GM19395 (cell line): Measurements from ENCODE around the gene ZNRF3.
"Not testable (repeated sequence)": the region's sequence is repeated elsewhere in the genome, so short reads cannot be mapped to it uniquely, and the experiment has no call there.

Experiments
- ATAC-seq: cut with Tn5 transposase; IDR thresholded peaks from one replicate; pipeline ENCODE4 v1.9.1; 2021; ENCODE audit warnings: mild to moderate bottlenecking, moderate library complexity; ENCODE audit not compliant: unreplicated experiment

The ZNRF3 gene

DNA sequence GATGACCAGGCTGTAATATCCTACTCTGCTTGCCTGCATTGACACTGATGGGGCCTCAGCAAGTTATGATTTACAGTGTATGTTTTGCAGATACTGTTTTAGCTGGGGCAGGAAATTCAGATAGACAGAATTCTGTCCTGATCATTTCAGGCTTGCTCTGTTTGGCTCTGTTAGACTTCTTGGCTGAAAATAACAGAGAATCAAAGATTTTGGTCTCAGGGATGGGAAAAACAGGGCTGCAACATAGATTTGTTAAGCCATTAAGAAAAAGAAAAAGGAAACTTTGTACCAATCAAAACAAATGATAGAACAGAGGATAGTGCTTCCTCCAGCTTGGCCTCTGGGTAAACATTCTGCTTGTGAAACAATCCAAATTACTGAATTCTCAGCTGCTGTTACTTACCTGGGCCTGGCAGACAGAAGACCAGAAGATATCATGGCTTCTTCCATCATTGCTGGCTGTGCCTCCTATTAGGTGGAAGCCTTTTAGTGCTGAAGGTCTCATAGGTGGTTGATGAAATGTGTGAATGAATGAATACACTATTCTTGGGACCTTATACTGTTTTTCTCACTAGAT, 22.0 kb downstream of the ZNRF3 start:
- ATAC-seq = no peak

DNA sequence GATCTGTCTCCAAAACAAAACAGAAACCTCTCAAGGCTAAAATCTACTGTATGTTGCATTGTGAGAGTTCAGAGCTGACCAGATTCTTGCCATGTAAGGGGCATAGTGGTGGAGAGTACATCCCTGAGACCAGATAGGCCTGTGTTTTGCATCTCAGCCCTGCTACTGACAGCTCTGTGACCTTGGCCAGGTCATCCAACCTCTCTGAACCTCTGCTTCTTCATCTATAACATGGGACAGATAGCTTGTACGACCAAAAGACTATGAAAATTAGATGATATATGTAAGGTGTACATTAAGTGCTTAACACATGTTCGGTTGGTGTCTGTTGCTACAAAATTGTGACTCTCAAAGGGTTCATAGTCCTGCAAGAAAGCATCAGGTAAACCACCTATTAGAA, 22.9 kb downstream of the ZNRF3 start:
- ATAC-seq = no peak

DNA sequence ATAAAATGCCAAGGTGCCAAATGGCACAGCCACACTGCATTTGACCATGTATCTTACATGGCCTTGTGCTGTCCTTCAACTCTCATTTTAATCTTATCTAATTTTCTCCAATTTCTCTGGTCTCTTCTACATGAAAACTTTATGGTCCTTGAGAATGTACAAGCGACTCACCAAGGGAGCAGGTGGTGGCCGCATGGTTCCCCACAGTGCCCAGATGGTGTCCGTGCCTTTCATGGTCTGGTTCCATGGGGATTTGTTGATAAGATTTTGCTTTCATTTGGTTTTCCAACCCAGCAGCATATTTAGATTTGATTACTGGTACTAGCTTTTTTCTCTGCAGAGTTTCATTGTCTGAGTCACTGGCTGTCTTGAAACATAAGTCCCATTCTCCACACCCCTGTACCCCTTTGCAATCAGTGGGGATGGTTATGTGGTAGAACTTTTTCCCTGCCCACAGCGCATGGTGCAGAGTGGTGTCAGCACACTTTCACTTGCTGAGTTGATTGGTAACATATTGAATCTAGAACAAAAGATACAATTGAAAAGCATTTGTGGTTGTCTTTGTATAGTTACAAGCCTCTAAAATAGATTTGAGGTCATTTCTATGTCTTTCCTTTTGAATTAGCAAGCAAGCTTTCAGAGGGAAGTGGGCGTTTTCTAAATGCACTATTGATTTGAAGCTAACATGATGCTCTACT, 24.1 kb downstream of the ZNRF3 start:
- ATAC-seq = peak; percentile 61

DNA sequence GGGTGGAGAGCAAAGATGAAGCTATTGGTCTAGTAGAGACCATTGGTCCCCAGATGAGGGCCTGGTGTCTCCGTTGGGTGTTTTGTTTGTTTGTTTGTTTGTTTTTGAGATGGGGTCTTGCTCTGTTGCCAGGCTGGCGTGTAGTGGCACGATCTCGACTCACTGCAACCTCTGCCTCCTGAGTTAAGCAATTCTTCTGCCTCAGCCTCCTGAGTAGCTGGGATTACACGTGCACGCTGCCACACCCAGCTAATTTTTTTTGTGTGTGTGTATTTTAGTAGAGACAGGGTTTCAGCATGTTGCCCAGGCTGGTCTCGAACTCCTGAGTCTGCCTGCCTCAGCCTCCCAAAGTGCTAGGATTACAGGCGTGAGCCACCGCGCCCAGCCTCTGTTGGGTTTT, 25.4 kb downstream of the ZNRF3 start:
- ATAC-seq = not testable (repeated sequence)

DNA sequence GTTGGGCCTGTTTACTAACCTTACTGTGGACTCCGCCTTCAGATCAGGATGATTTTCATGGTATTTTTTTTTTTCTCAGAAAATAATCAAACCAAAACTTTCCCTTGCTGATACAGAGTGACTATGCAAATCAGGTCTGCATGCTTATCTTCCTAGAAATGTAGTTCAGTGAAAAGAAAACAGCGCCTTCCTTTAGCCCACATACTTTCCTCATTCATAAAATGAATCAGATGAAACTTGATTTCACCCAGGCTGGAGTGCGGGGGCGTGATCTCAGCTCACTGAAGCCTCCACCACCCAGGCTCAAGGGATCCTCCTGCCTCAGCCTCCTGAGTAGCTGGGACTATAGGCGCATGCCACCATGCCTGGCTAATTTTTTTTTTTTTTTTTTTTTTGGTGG, 26.0 kb downstream of the ZNRF3 start:
- no peak for ATAC-seq

DNA sequence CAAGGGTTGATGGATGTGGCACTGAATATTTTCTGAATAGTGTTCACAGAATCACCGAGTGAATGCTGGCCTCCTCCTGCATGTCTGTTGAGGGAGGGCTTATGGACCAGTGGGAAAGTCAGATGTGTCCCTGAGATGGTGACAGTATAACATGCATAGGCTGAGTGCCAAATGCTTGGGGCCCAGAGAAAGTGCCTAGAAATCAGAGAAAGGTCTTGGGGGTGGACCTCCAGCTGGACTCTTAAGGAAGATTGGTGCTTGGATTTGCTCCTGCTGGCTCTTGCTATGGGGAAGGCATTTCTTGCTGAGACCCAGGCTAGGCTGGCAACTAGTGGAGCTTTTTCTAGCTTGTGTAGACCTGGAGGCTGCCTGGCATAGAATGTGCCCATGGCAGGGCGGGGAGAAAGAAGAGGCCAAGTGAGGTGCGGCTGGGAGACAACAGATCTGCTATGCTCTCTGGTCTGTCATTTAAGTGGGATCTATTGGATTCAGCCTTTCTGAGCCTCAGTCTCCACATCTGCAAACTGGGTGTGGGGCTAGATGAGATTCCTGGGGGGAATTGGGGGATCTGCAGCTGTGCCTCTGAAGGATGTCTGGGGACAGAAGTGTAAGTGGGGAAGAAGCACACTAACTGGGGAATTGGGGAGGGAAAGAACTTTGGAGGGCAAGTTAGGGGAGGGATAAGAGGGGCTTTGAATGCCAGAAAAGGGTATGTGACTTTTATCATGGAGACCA, 27.4 kb downstream of the ZNRF3 start:
- ATAC-seq = no peak

DNA sequence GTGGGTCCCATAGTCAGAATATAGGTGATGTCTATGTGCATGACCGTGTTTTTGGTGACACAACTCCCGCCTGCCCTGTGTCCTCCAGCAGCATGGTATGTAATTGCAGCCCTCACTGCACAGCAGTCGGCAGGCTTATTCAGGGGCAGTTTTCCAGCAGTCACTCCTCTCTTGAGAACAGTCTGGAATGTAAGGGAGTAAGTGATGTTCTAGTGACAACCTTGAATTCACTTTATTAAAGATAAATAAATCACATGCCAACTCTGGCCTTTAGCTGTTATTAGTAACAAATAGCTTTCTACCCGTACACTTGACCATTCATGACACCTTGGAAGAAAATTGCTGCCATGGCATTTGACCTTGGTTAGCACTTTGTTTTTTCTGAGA, 27.9 kb downstream of the ZNRF3 start:
- ATAC-seq = no peak

DNA sequence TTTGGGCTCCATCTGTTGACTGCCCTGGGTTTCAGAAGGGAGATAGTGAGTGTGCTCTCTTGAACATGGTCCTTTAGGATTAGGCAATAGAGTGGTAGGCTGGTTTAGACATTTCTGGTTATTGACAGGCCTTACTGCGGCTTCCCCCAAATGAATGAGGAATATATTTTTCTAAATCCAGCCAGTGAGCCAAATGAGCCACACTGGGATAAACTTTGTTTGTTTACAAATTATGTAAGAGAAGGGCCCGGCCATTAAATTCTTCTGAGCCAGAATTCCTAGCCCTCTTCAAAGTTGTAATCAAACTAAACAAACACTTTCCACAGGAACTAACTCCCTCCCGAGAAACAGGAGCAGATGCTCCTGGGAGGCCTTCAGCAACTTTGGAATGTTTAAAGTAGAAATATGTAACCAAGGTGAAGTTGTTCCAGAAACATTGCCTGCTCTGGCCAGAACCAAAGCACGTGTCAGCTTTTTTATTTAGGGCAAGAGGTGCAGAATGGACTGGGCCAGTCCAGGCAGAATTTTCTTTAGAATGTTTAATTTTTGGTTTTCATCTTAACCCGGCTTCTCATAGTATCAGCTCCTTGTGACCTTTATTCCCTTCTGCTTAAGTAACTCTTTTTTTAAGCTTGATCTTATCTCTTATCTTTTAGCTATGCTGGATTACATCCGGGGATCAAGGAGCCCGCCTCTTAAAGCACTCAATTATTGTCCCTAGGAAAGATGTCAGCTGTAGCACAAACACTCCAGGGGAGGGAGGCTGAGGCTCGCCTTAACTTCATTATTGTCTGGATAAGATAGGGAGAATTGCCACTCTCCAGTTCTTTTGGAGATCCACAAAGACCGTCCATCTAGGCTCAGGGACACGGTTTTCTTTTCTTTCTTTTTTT, 28.7 kb downstream of the ZNRF3 start:
- no peak for ATAC-seq

DNA sequence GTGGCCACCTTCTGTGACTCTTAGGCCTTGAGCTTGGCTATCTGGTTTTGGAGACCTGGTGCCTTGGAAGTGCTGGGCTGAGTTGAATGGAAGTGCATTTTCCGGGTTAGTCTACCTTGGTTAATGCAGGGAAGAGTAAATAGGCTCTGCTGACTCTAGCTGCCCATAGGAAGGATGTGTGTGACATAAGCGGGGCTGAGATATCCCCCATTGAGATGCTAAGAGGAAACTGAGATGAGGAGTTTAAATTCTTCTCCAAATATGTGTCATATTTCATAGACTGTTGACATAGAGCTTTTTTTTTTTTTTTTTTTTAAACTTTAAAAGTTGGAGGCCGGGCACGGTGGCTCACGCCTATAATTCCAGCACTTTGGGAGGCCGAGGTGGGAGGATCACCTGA, 30.8 kb downstream of the ZNRF3 start:
- no peak for ATAC-seq

DNA sequence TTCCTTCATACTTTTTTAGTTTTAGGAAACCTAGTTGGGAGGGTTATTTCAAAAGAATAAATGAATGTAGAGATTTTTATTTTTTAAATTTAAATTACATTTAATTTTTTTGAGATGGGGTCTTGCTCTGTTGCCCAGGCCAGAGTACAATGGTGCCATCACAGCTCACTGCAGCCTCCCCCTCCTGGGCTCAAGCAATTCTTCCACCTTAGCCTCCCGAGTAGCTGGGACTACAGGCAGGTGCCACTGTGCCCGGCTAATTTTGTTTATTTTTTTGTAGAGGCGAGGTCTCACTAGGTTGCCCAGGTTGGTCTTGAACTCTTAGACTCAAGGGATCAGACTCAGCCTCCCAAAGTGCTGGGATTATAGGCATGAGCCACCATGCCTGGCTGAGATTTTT, 32.6 kb downstream of the ZNRF3 start:
- no peak for ATAC-seq

DNA sequence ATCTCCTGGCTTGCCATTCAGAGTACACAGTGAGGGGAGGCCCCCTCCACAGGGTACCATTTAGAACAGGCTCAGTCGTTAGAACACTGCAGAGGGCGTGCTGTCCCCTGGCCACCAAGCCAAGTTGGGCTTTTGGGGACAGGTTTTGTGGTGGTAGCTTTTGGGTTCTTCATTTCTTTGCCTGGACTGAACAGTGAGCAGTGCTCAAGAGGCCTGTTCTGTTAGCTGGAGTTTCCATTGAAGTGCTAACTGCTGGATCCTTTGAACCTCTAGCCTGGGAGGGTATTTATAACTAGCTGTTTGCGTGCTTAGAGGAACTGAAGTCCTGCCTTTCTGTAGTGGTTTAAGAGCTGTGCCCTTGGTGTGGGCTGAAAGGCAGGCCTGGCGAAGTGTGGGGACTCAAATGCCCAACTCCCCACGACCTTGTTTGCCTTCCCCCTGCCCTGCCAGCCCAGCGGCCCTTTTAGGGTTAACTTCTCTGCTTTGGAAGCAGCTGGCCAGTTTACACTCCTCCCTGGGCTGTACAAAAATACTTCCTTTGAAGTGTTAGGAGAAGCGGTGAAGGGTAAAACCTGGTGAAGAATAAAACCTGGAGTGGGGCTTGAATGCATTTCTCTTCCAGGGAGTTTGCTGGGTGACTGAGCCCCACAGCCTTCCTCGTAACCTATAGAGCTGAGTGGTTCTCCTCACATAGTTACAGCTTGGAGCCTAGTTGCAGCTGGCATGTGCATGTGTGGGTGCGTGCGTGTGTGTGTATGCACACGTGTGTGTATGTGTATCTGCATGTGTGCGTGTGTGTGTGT, 34.6 kb downstream of the ZNRF3 start:
- ATAC-seq = no peak

DNA sequence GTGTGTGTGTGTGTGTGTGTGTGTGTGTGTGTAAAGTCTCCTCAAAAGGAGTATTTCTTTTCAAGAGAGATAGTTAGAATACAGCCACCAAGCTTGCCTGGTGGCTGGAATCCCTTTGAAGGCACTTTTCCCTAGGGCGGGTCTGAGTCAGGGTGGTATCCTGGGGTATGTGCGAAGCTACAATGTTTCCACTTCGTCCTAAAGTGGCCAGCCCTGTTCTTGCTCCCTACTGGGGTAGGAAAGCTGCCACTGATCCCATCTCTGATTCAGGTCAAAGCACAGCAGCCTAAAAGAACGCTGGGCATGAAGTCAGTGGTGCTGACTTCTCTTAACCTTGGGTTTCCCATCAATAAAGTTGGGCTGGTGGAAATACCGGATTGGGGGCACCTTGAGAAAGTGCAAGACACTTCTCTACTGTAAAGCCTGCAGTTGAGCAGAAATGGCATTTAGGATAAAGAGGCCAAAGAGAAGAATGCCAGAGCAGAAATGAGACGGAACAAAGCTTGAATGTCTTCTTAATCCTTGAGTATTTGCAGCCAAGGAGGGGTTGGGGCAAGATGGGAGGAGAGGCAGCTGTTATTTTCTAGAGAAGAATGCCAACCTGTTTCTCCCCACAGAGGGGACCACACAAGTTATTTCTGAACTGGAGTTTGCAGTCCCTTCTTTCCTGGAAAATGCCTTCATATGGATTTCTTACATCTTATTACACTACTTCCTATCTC, 35.3 kb downstream of the ZNRF3 start:
- no peak for ATAC-seq

DNA sequence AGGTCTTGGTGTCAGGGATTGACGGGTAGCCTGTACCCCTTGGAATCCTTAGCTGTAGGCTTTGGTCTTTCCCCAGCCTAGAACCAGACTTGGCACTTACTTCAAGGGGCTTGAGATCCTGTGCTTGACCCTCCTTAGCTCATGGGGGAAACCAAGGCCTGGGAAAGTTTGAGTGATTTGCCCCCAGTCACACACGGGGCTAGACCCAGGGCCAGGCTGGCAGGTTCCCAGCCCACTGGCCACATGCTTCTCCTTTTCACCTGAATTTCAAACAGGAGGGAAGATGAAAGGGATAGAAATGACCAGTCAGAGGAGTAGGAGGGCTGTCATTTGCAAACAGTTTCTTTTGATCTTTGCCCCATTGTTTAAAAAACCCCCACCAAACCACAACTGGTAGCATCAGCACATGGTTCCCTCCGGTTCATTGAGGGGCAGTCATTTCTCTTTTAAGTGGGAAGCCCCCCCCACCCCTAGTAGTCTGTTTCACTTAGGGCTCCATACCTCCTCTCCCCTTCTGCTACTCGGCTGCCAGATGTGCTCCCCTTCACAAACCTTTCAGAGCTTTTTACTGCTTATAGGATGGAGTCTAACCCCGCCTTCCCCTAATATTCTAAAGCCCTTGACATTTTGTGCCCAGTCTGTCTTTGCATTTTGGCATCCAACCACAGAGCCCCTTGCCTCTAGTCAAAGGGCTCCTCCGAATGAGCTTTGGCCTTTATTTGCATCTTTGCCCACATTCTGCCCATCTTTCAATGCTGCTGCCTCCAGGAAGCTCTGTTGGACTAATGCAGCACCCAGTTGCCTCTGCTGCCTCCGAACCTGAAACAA, 37.6 kb downstream of the ZNRF3 start:
- ATAC-seq = no peak

DNA sequence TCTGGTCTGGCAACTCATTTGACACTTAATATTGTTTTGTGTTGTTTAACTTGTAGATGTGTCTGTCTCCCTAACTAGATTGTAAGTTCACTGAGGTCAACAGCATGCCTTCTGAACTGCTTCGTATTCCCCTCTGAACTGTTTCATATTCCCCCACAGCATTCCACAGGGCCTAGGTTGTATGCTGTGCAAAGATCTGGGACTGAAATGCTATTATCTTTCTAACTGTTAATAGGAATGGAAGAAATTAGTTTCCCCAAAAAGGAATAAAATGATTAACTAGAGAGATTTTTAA, 38.2 kb downstream of the ZNRF3 start:
- ATAC-seq = no peak

DNA sequence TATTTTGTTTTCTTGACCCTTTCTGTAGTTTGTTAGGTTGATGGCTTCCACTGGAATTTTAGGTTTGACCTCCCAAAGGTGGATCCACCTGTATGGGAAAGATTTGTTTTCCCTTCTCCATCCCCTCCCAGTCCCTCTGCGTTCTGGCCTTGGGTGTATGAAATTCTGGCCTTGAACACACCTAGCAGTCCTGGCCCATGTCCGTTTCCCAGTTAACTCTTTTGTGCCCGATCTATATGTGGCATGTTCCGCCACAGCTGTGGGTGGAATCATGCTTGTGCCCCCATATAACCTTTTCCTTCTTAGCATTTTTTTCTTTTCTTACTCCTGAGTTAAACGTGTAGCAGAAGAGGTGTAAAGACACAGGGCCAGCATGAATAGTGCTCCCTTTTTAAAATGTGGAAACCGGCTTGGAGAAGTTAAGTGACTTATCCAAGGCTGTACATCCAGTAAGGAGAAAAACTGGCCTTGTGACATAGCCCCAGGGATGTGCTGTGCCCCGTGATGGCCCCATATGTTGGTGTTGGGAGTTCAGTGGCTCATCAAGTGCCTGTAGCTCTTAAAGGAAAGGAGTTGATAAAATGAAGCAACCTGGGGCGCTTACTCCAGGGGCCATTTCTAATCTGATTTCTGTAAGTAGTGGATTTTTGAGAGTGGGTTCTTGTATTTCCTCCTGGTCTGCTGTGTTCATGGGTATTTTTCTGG, 39.3 kb downstream of the ZNRF3 start:
- no peak for ATAC-seq

DNA sequence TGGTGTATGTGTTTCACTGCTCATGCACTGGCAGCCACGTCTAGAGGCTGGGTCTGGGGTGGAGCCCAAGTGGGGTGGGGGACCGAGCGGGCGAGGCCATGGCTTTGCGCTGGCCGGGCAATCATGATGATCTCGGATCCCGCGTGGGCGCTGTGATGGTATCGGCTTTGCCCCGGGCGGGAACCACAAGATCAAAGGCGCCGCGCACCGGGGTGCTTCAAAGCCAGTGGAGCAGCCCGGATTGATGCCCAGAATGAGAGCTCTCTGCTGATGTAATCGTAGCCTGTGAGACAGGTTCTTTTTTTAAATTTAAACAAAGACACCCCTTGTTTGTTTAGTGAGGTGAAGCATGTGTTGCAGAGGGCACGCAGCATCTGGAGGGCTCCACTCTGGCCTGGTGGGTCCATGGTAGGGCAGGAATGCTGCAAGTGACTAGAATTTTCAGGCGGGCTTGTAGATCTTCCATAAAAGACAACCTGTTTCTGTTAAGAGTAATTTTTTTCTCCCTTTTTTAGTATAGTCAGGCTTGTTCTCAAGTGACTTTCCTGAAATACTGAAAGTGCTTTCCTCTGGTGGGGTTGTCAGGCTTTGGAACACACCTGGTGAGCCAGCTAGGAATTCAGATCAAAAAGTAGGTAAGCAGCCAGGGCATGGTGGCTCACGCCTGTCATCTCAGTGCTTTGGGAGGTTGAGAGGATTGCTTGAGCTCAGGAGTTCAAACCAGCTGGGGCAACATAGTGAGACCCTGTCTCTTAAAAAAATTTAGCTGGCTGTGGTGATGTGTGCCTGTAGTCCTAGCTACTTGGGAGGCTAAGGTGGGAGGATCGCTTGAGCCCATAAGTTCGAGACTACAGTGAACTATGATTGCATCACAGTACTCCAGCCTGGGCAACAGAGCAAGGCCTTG, 40.7 kb downstream of the ZNRF3 start:
- ATAC-seq = no peak

DNA sequence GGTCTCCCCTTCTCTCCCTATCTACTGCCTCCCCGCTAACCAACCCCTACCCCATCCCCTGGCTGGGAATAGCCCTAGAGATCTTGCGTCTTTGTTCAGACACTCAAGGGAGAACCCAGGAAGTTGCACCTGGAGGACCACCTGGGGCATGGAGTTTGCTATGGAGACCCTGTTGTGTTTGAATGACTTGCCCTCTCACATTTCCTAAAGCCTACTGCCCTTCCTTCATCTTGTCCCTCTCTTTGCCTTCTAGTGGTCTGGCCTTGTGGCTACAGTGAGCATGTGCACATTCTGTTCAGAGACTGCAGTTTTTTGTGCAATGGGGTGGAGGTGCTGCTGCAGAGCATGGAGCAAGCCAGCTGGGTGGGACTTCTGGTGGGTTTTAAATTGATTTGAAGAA, 42.5 kb downstream of the ZNRF3 start:
- ATAC-seq = no peak

DNA sequence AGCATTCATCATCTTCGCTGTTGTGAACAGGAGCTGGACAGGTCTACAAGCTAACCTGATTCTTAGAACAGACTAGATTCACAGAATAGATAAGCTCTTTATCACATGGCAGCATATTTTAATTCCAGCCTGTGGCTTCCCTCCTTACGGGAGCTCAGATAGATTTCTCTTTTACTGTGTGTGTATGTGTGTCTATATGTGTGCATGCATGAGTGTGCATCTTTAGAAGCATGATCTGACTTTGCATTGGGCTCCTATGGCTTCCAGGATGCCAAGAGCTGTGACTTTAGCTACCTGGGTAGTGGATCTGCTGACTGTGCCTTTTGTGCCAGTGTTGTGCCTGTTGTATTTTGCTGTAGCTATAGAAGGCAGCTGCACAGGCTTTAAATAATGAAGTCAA, 44.3 kb downstream of the ZNRF3 start:
- ATAC-seq = no peak
